Mesendoderm (in vitro differentiated cells): ENCODE results near the gene PRDM1.
"Not testable (repeated sequence)": the region's sequence is repeated elsewhere in the genome, so short reads cannot be mapped to it uniquely, and the experiment has no call there.

Experiments used
- DNase-seq: peaks from one replicate; pipeline ENCODE4 v3.0.0; 2013
- H2AK5ac ChIP-seq: 2 replicates; pipeline ENCODE4 v1.6.1; 2013; ENCODE audit warnings: low read length, inconsistent platforms
- H2BK120ac ChIP-seq: 2 replicates; pipeline ENCODE4 v1.6.1; 2013; ENCODE audit warnings: low read depth, mild to moderate bottlenecking, low read length, moderate library complexity, mixed read lengths
- H2BK15ac ChIP-seq: replicated peaks from 2 replicates; pipeline ENCODE4 v1.6.1; 2013; ENCODE audit warnings: low read depth, mild to moderate bottlenecking, moderate library complexity
- H2BK5ac ChIP-seq: 2 replicates; pipeline ENCODE4 v1.6.1; 2013; ENCODE audit warnings: low read length, inconsistent platforms
- H3K18ac ChIP-seq: 2 replicates; pipeline ENCODE4 v1.6.1; 2013; ENCODE audit warnings: mild to moderate bottlenecking, low read length, mixed read lengths
- H3K23ac ChIP-seq: one replicate; pipeline ENCODE4 v1.6.1; 2013; ENCODE audit warnings: low read length
- H3K27ac ChIP-seq: 2 replicates; pipeline ENCODE4 v1.5.1; 2013; ENCODE audit warnings: low read depth, mild to moderate bottlenecking, inconsistent platforms, low read length, moderate library complexity
- H3K27me3 ChIP-seq: 2 replicates; pipeline ENCODE4 v1.6.1; 2013; ENCODE audit warnings: low read length, control low read depth, mild to moderate bottlenecking, inconsistent platforms; ENCODE audit not compliant: insufficient read depth, poor library complexity
- H3K36me3 ChIP-seq: 2 replicates; pipeline ENCODE4 v1.6.1; 2013; ENCODE audit warnings: low read length, inconsistent platforms; ENCODE audit not compliant: control insufficient read depth, insufficient read depth
- H3K4ac ChIP-seq: one replicate; pipeline ENCODE4 v1.6.1; 2013; ENCODE audit warnings: low read depth, mild to moderate bottlenecking, low read length, moderate library complexity
- H3K4me1 ChIP-seq: 2 replicates; pipeline ENCODE4 v1.6.1; 2013; ENCODE audit warnings: low read depth, low read length, inconsistent platforms; ENCODE audit not compliant: control insufficient read depth
- H3K4me2 ChIP-seq: 2 replicates; pipeline ENCODE4 v1.6.1; 2013; ENCODE audit warnings: low read length
- H3K4me3 ChIP-seq: 2 replicates; pipeline ENCODE4 v1.5.1; 2013; ENCODE audit warnings: mild to moderate bottlenecking, low read length
- H3K56ac ChIP-seq: one replicate; pipeline ENCODE4 v1.6.1; 2013; ENCODE audit warnings: low read length
- H3K79me1 ChIP-seq: 2 replicates; pipeline ENCODE4 v1.6.1; 2013; ENCODE audit warnings: low read length, inconsistent platforms
- H3K79me2 ChIP-seq: 2 replicates; pipeline ENCODE4 v1.6.1; 2013; ENCODE audit warnings: mild to moderate bottlenecking, low read length; ENCODE audit not compliant: control insufficient read depth, insufficient read depth
- H3K9ac ChIP-seq: 2 replicates; pipeline ENCODE4 v1.6.1; 2013; ENCODE audit warnings: low read length, inconsistent platforms
- H4K5ac ChIP-seq: one replicate; pipeline ENCODE4 v1.6.1; 2013; ENCODE audit warnings: low read length
- H4K8ac ChIP-seq: one replicate; pipeline ENCODE4 v1.6.1; 2013; ENCODE audit warnings: low read depth, mild to moderate bottlenecking, control low read depth, low read length, moderate library complexity
- WGBS: extraction: QIAGEN DNeasy Blood & Tissue Kit; methylation state at CpG from one replicate; pipeline ENCODE4 v1.1.7; 2013; ENCODE audit warnings: low lambda C conversion rate, missing lambda C conversion rate; ENCODE audit not compliant: insufficient coverage; ENCODE audit errors: extremely low coverage; 5-methylcytosine and 5-hydroxymethylcytosine counted together

The PRDM1 gene

DNA sequence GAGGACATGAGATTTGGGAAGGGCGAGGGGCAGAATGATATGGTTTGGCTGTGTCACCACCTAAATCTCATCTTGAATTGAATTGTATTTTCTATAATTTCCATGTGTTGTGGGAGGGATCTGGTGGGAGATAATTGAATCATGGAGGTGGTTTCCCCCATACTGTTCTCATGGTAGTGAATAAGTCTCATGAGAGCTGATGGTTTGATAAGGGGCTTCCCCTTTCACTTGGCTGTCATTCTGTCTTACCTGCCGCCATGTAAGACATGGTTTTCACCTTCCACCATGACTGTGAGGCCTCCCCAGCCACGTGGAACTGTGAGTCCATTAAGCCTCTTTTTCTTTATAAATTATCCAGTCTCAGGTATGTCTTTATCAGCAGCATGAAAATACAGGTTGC, 66.3 kb downstream of the PRDM1 start:
- no CpG with 5 or more reads among the region's 3 CpGs for WGBS
- not testable (repeated sequence) for H3K4ac ChIP-seq

DNA sequence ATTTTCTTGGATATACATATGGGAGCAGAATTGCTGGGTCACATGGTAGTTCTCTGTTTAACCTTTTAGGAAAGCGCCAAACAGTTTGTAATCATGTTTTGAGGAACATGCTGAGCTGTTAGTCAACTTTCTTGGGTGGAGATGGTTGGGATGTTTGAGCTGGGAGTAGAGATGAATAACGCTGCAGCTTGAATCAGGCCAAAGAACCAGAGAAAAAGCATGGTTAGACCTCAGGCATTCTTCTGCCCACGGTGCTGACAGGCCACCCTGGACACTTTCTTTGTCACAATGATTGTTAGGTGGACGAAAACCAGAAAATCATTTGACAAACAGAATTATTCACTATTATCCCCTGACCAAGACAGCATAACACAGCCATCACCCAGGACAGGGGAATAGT, 66.8 kb downstream of the PRDM1 start:
- Histone ChIP-seq H2BK5ac (no peak overlapping the region), H4K5ac (no peak overlapping the region), H3K4ac (no peak overlapping the region), H3K79me2 (no peaks in the 10 kb centered on the region), H3K4me3 (no peak overlapping the region), H2BK15ac (no peak overlapping the region), H3K27ac (no peak overlapping the region), H3K4me1 (peaks cover 9% of the 10 kb centered on the region), H2AK5ac (no peak overlapping the region), H3K23ac (no peak overlapping the region), H3K9ac (no peak overlapping the region), H3K4me2 (no peak overlapping the region), H4K8ac (no peak overlapping the region), H3K18ac (no peak overlapping the region), H3K27me3 (no peaks in the 10 kb centered on the region), H3K56ac (no peak overlapping the region), H2BK120ac (no peak overlapping the region), H3K79me1 (no peaks in the 10 kb centered on the region), H3K36me3 (no peaks in the 10 kb centered on the region)
- DNase-seq = no peak
- WGBS = no CpG with 5 or more reads among the region's 4 CpGs

More for the DNA sequence above, 66.3 kb downstream of the PRDM1 start:
- not testable (repeated sequence) for H3K4me2 ChIP-seq, H3K18ac ChIP-seq, H2BK120ac ChIP-seq, H3K9ac ChIP-seq, H4K8ac ChIP-seq, H3K56ac ChIP-seq, H3K4me1 ChIP-seq, H2AK5ac ChIP-seq, H3K79me2 ChIP-seq, H3K23ac ChIP-seq, H2BK5ac ChIP-seq, DNase-seq, H3K79me1 ChIP-seq, H3K27me3 ChIP-seq, H3K36me3 ChIP-seq, H4K5ac ChIP-seq, H3K27ac ChIP-seq, H2BK15ac ChIP-seq, H3K4me3 ChIP-seq

DNA sequence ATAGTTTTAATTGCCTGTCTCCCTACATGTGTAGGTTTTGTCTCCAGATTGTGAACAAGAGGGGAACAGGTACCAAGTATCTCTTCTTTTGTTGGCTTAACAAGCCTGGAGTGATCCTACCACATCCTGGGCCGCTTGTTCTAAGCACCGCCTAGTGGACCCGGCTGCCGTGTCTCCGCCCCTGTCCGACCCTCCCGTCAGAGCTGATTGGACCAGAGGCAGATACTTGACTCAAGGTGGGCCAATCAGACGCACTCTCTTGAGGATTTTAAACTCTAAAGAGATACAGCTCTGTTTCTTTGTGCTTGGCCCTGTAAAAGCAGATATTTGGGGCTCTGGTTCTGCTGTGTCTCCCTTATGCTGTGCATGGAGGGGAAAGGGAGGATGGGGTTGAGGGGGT, 68.2 kb downstream of the PRDM1 start:
- no peak overlapping the region for H2BK120ac ChIP-seq
- no peak overlapping the region for H3K27ac ChIP-seq
- H3K9ac ChIP-seq = no peak overlapping the region
- no peaks in the 10 kb centered on the region for H3K36me3 ChIP-seq
- no peak overlapping the region for H3K4me2 ChIP-seq
- H3K4me3 ChIP-seq = no peak overlapping the region
- no peak overlapping the region for H4K5ac ChIP-seq
- H3K18ac ChIP-seq = peak overlapping the region; percentile 29
- H3K23ac ChIP-seq = no peak overlapping the region
- H2BK5ac ChIP-seq = no peak overlapping the region
- H2AK5ac ChIP-seq = no peak overlapping the region
- H3K4me1 ChIP-seq = peaks cover 9% of the 10 kb centered on the region
- no peaks in the 10 kb centered on the region for H3K27me3 ChIP-seq
- no peaks in the 10 kb centered on the region for H3K79me2 ChIP-seq
- no CpG with 5 or more reads among the region's 8 CpGs for WGBS
- H2BK15ac ChIP-seq = no peak overlapping the region
- no peak overlapping the region for H4K8ac ChIP-seq
- peak overlapping the region; percentile 40 for H3K56ac ChIP-seq
- H3K4ac ChIP-seq = no peak overlapping the region
- no peaks in the 10 kb centered on the region for H3K79me1 ChIP-seq
- peak; percentile 62 for DNase-seq

DNA sequence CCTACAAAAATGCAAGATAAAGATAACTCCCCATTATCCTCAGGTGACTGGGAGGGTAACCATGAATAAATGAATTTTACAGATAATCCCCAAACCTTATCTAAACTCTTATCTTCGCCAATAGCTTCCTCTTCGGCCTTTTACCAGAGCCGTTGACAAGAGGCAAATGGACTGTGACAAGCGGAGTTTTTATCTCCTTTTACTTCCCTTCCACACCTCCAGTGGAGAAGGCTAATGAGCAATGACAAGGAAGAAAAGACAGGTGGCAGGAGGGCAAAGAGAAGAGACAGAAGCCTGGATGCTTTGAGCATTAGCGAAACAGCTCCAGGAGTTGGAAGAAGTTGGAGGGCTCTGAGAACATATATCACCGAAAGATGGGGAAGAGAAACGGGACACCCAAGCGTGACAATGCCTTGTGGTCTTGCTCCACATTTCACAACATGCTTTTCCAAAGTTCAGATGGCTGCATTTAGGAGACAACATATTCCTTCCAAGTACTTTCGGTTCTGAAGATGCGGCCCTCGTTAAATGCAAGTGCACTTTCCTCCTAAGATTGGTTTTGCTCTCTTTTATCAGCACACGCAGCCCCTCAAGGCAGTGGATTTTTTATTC, 69.2 kb downstream of the PRDM1 start:
- Histone ChIP-seq H3K36me3 (no peaks in the 10 kb centered on the region), H3K9ac (no peak overlapping the region), H3K23ac (no peak overlapping the region), H3K4me2 (no peak overlapping the region), H3K27me3 (no peaks in the 10 kb centered on the region), H3K4me3 (no peak overlapping the region), H4K5ac (no peak overlapping the region), H3K79me1 (no peaks in the 10 kb centered on the region), H2AK5ac (no peak overlapping the region), H3K4ac (no peak overlapping the region), H3K4me1 (peaks cover 9% of the 10 kb centered on the region), H3K18ac (peak overlapping the region; percentile 29), H3K56ac (peak overlapping the region; percentile 1), H2BK15ac (no peak overlapping the region), H2BK120ac (peak overlapping the region; percentile 7), H2BK5ac (no peak overlapping the region), H3K79me2 (no peaks in the 10 kb centered on the region), H3K27ac (no peak overlapping the region), H4K8ac (no peak overlapping the region)
- peak; percentile 97 for DNase-seq
- no CpG with 5 or more reads among the region's 12 CpGs for WGBS

DNA sequence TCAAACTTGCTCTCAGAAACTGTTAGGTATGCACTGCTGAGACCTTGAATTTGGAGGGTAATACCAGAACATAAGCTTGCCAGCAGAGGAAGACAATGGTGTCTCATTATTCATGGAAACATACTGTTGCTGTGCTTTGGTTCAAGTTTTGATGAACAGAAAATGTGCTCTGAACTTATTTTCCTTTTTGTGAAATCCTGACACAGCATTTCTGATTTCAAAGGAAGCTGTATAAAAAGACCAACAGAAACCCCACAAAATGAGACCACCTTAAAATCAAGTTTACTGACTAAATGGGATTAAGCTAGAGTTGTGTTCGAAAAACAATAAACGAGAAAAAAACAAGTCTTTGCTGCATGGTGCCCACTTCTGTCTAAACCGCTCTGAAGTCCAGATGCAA, 70.3 kb downstream of the PRDM1 start:
- peaks cover 9% of the 10 kb centered on the region for H3K4me1 ChIP-seq
- no peaks in the 10 kb centered on the region for H3K79me2 ChIP-seq
- no peak for DNase-seq
- H3K79me1 ChIP-seq = no peaks in the 10 kb centered on the region
- H3K4me2 ChIP-seq = no peak overlapping the region
- H3K4me3 ChIP-seq = no peak overlapping the region
- WGBS = no CpG with 5 or more reads among the region's 3 CpGs
- no peak overlapping the region for H3K9ac ChIP-seq
- no peaks in the 10 kb centered on the region for H3K36me3 ChIP-seq
- H3K56ac ChIP-seq = no peak overlapping the region
- H2BK120ac ChIP-seq = no peak overlapping the region
- no peak overlapping the region for H2AK5ac ChIP-seq
- H2BK5ac ChIP-seq = no peak overlapping the region
- H3K27ac ChIP-seq = no peak overlapping the region
- no peak overlapping the region for H3K23ac ChIP-seq
- H4K5ac ChIP-seq = no peak overlapping the region
- no peak overlapping the region for H3K4ac ChIP-seq
- H4K8ac ChIP-seq = no peak overlapping the region
- H3K27me3 ChIP-seq = no peaks in the 10 kb centered on the region
- no peak overlapping the region for H2BK15ac ChIP-seq
- H3K18ac ChIP-seq = no peak overlapping the region

DNA sequence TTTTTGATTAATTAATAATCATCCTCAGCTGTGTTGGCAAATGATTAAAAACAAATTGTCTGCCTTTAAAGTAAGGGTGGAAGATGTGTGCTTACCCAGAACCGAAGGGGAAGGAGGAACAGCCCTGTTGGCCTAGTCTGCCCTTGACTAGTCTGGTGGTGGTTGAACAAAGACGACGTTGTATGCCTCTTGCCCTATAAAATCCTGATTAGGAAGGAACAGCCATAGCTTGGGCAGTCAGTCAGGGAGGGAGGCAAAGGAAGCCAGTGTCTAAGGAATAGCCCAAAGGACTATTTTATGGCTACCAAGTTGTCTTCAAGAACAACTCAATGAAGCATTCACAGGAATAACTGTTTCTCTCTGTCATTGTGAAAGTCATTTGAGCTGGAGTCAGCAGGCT, 70.7 kb downstream of the PRDM1 start:
- Histone ChIP-seq H4K8ac (no peak overlapping the region), H3K79me2 (no peaks in the 10 kb centered on the region), H3K9ac (no peak overlapping the region), H3K27me3 (no peaks in the 10 kb centered on the region), H2BK15ac (no peak overlapping the region), H2BK5ac (no peak overlapping the region), H3K79me1 (no peaks in the 10 kb centered on the region), H4K5ac (no peak overlapping the region), H2AK5ac (peak overlapping the region; percentile 87), H3K4me3 (no peak overlapping the region), H3K36me3 (no peaks in the 10 kb centered on the region), H3K4ac (no peak overlapping the region), H3K4me2 (no peak overlapping the region), H3K18ac (no peak overlapping the region), H3K23ac (no peak overlapping the region), H2BK120ac (no peak overlapping the region), H3K4me1 (peaks cover 9% of the 10 kb centered on the region), H3K56ac (peak overlapping the region; percentile 40), H3K27ac (no peak overlapping the region)
- no CpG with 5 or more reads among the region's 3 CpGs for WGBS
- DNase-seq = no peak
